ENCODE measurements around the gene CACNA1F. TPM values are rescaled to one million over a fixed set of nuclear protein-coding genes. Genes with fewer than 3 reads are reported as not detected.

CACNA1F gene
- polyA plus RNA-seq, 1 donor from 2014 or later = not detected

DNA sequence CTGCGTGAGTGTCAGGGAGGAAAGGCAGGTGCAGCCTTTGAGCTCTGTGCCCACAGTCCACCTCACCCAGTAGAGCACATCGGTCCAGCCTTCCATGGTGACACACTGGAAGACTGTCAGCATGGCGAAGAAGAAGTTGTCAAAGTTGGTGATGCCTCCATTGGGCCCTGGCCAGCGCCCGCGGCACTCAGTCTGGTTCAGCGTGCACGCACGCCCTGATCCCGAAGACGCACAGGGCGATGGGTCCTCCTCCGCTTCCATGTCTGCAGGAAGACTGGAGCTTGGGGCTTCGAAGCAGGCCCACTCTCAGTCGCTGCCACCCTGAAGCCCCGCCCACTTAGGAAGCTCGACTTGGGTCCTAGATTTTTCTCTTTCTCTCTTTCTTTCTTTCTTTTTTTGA is 5.0 kb downstream of the CACNA1F start:
- no peak overlapping the region for H3K27ac Mint-ChIP-seq
- peaks cover 0 to 4% (median 3%) of the 10 kb centered on the region in 3 donors for H3K4me1 Mint-ChIP-seq
- H3K9me3 Mint-ChIP-seq = peaks cover 0 to 4% (median 1%) of the 10 kb centered on the region in 3 donors
- H3K27me3 Mint-ChIP-seq = peaks cover 4% of the 10 kb centered on the region
- peaks cover 4% of the 10 kb centered on the region for H3K36me3 Mint-ChIP-seq
- peak overlapping the region in 1 of 4 donors; percentile 25 for H3K4me3 Mint-ChIP-seq

DNA sequence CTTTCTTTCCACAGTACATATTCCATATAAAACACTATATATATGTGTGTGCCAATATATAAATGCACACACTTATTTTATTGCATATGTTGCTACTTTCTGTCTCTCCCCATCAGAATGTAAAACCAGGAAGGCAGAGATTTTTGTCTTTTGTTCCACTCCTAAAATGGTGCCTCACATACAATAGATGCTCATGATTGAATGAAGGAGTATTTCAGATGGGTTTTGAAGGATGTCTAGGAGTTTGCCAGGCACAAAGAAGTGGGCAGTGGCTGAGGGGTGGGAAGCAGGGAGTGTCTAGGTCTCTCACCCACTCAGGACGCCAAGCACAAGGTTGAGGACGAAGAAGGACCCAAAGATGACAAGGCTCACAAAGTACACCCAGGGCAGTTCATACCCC is 5.4 kb downstream of the CACNA1F start:
- H3K4me3 Mint-ChIP-seq = peak overlapping the region in 2 of 4 donors; percentile 13 to 25
- H3K4me1 Mint-ChIP-seq = peaks cover 0 to 4% (median 3%) of the 10 kb centered on the region in 3 donors
- no peak overlapping the region for H3K27ac Mint-ChIP-seq
- H3K36me3 Mint-ChIP-seq = peaks cover 3% of the 10 kb centered on the region
- peaks cover 4% of the 10 kb centered on the region for H3K27me3 Mint-ChIP-seq
- H3K9me3 Mint-ChIP-seq = peaks cover 0 to 4% (median 1%) of the 10 kb centered on the region in 3 donors

- peaks cover 0 to 5% (median 3%) of the 10 kb centered on the region in 3 donors for H3K4me1 Mint-ChIP-seq
- H3K27me3 Mint-ChIP-seq = peaks cover 4% of the 10 kb centered on the region
- H3K4me3 Mint-ChIP-seq = no peak overlapping the region
- peaks cover 3% of the 10 kb centered on the region for H3K36me3 Mint-ChIP-seq
- peaks cover 0 to 4% (median 1%) of the 10 kb centered on the region in 3 donors for H3K9me3 Mint-ChIP-seq
- H3K27ac Mint-ChIP-seq = no peak overlapping the region
Measured at GRCh38 chrX:49226946-49227345, 6.2 kb downstream of the CACNA1F start.

- H3K4me3 Mint-ChIP-seq = no peak overlapping the region
- peaks cover 0 to 7% (median 4%) of the 10 kb centered on the region in 3 donors for H3K4me1 Mint-ChIP-seq
- peaks cover 3% of the 10 kb centered on the region for H3K36me3 Mint-ChIP-seq
- H3K27ac Mint-ChIP-seq = no peak overlapping the region
- H3K9me3 Mint-ChIP-seq = peaks cover 0 to 4% (median 1%) of the 10 kb centered on the region in 3 donors
- peaks cover 4% of the 10 kb centered on the region for H3K27me3 Mint-ChIP-seq
Measured at GRCh38 chrX:49225858-49226257, 7.3 kb downstream of the CACNA1F start.

DNA sequence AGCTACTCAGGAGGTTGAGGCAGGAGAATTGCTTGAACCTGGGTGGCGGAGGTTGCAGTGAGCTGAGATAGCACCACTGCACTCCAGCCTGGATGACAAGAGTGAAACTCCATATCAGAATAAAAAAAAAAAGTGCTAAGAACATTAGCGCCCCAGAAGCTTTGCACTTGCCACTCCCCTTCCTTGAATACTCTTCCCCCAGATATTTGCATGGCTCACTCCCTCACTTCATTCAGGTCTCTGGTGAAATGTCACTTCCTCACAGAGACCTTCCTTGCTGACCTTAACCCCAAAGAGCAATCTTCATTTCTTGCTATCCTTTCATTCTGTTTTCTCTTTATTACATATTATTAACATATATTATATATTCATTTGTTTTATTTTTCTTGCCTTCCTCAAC is 11.3 kb downstream of the CACNA1F start:
- Mint-ChIP-seq H3K4me3 (no peak overlapping the region), H3K9me3 (peaks cover 0 to 3% (median 0%) of the 10 kb centered on the region in 3 donors), H3K27me3 (peaks cover 5% of the 10 kb centered on the region), H3K4me1 (peaks cover 0 to 2% (median 2%) of the 10 kb centered on the region in 3 donors), H3K36me3 (peaks cover 1% of the 10 kb centered on the region), H3K27ac (no peak overlapping the region)

GRCh38 chrX:49220100-49220499 is 13.0 kb downstream of the CACNA1F start:
- Mint-ChIP-seq H3K9me3 (peaks cover 0 to 5% (median 0%) of the 10 kb centered on the region in 3 donors), H3K27me3 (peaks cover 7% of the 10 kb centered on the region), H3K4me1 (peaks cover 0 to 2% (median 2%) of the 10 kb centered on the region in 3 donors), H3K4me3 (no peak overlapping the region), H3K36me3 (no peaks in the 10 kb centered on the region), H3K27ac (no peak overlapping the region)

GRCh38 chrX:49214996-49215526 is 18.1 kb downstream of the CACNA1F start:
- Mint-ChIP-seq H3K9me3 (peaks cover 0 to 7% (median 0%) of the 10 kb centered on the region in 3 donors), H3K4me3 (no peak overlapping the region), H3K36me3 (peaks cover 2% of the 10 kb centered on the region), H3K4me1 (peaks cover 0 to 1% (median 0%) of the 10 kb centered on the region in 3 donors), H3K27me3 (peaks cover 3% of the 10 kb centered on the region), H3K27ac (no peak overlapping the region)

- Mint-ChIP-seq H3K27me3 (peaks cover 2% of the 10 kb centered on the region), H3K27ac (no peak overlapping the region), H3K4me1 (no peaks in the 10 kb centered on the region), H3K9me3 (peaks cover 0 to 7% (median 0%) of the 10 kb centered on the region in 3 donors), H3K36me3 (peaks cover 2% of the 10 kb centered on the region), H3K4me3 (no peak overlapping the region)
Measured at GRCh38 chrX:49214416-49214815, 18.7 kb downstream of the CACNA1F start.

- Mint-ChIP-seq H3K4me3 (no peak overlapping the region), H3K36me3 (peaks cover 2% of the 10 kb centered on the region), H3K27me3 (peaks cover 2% of the 10 kb centered on the region), H3K4me1 (no peaks in the 10 kb centered on the region), H3K27ac (no peak overlapping the region), H3K9me3 (peaks cover 0 to 5% (median 0%) of the 10 kb centered on the region in 3 donors)
Measured at GRCh38 chrX:49212861-49213260, 20.3 kb downstream of the CACNA1F start.

- H3K9me3 Mint-ChIP-seq = peaks cover 0 to 5% (median 0%) of the 10 kb centered on the region in 3 donors
- H3K4me3 Mint-ChIP-seq = no peak overlapping the region
- H3K27ac Mint-ChIP-seq = no peak overlapping the region
- peaks cover 2% of the 10 kb centered on the region for H3K27me3 Mint-ChIP-seq
- H3K4me1 Mint-ChIP-seq = no peaks in the 10 kb centered on the region
- peaks cover 2% of the 10 kb centered on the region for H3K36me3 Mint-ChIP-seq
Measured at GRCh38 chrX:49212209-49212608, 20.9 kb downstream of the CACNA1F start.

DNA sequence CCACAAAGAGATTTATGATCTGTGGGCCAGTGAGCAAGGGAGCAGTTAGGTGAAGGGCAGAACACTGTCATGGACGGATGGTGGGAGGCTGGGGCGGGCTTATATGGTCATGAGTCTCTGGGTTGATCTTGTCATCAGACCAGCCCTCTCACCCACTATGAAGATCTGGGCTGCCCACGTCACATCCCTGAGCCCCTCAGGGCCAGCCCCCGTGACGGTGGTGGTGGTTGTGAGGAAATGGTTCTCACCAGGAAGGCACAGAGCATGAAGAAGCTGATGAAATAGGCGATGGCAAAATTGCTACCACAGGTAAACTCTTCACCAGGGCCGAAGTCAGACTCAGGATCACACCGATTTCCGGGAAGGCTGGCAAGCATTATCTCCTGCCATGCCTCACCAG is 22.1 kb downstream of the CACNA1F start:
- Mint-ChIP-seq H3K9me3 (peaks cover 0 to 2% (median 0%) of the 10 kb centered on the region in 3 donors), H3K36me3 (peaks cover 2% of the 10 kb centered on the region), H3K4me3 (no peak overlapping the region), H3K4me1 (no peaks in the 10 kb centered on the region), H3K27ac (no peak overlapping the region), H3K27me3 (peaks cover 2% of the 10 kb centered on the region)

DNA sequence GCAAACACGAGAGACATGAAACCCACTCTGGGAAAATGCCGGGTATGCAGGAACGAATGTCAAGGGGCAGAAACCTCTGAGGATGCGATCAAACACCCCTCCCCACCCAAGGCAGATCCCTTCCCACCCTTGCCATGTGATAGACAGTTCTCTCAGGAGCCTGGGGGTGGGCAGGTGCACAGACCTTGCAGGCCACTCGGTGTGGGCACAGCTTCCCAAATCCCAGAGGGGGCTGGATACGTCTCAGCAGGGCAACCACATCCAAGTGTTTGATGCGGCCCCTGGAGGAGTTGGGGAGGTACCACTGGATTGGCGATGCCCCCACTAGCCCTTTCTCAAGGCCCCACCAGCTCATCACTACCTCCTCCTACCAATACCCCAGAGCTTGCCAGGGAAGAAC is 22.7 kb downstream of the CACNA1F start:
- no peak overlapping the region for H3K27ac Mint-ChIP-seq
- no peak overlapping the region for H3K4me3 Mint-ChIP-seq
- peaks cover 2% of the 10 kb centered on the region for H3K36me3 Mint-ChIP-seq
- peaks cover 0 to 2% (median 0%) of the 10 kb centered on the region in 3 donors for H3K9me3 Mint-ChIP-seq
- no peaks in the 10 kb centered on the region for H3K27me3 Mint-ChIP-seq
- H3K4me1 Mint-ChIP-seq = no peaks in the 10 kb centered on the region

- Mint-ChIP-seq H3K4me1 (no peaks in the 10 kb centered on the region), H3K36me3 (no peaks in the 10 kb centered on the region), H3K9me3 (peaks cover 0 to 2% (median 0%) of the 10 kb centered on the region in 3 donors), H3K27me3 (no peaks in the 10 kb centered on the region), H3K27ac (no peak overlapping the region), H3K4me3 (no peak overlapping the region)
Measured at GRCh38 chrX:49209434-49210251, 23.5 kb downstream of the CACNA1F start.

- H3K36me3 Mint-ChIP-seq = no peaks in the 10 kb centered on the region
- no peaks in the 10 kb centered on the region for H3K27me3 Mint-ChIP-seq
- no peaks in the 10 kb centered on the region for H3K4me1 Mint-ChIP-seq
- no peak overlapping the region for H3K27ac Mint-ChIP-seq
- H3K4me3 Mint-ChIP-seq = no peak overlapping the region
- no peaks in the 10 kb centered on the region for H3K9me3 Mint-ChIP-seq
Measured at GRCh38 chrX:49208399-49208798, 24.7 kb downstream of the CACNA1F start.

- Mint-ChIP-seq H3K27ac (no peak overlapping the region), H3K36me3 (no peaks in the 10 kb centered on the region), H3K4me1 (no peaks in the 10 kb centered on the region), H3K4me3 (no peak overlapping the region), H3K27me3 (no peaks in the 10 kb centered on the region), H3K9me3 (no peaks in the 10 kb centered on the region)
Measured at GRCh38 chrX:49206543-49206942, 26.6 kb downstream of the CACNA1F start.

Data from IgD-negative memory B cell (primary cell).